DMS153 treated with DMSO at 0.1 percent for 48 hours (cell line): ENCODE data around the gene WNT8B.

Source experiments
- DNase-seq: peaks from one replicate; lab custom pipeline; 2025; ENCODE audit not compliant: unreplicated experiment; lab: John Stamatoyannopoulos, UW

The WNT8B gene

DNA sequence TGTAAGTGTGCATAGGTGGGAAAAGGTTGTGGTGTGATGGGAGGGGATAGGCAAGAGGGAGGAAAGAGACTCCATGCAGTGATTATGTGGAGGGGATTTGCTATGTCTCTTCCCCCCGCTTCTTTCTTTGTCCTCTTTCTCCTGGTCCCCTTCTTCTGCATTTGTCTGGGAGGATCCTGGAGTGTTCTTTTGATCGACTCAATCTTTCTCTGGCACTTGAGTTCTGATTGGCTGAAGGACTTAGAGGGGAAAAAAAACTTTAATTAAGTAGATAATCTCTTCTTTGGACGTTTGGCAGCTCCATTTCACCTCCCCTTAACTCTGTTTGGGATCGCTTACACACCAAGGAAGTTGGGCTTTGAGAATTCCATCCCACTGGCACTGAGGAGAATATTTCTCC lies at the start of gene WNT8B:
Gene WNT8B, plus strand, starts transcription at position 301 of the 400 bp plus-strand sequence. CDS start 160 bp downstream, outside the sequence.
- DNase-seq, result no peak

- DNase-seq, result no peak
Measured at GRCh38 chr10:100413173-100413572, 49.6 kb upstream of the WNT8B start.

- DNase-seq, result no peak
Measured at GRCh38 chr10:100419911-100420449, 42.8 kb upstream of the WNT8B start.

- no peak for DNase-seq
Measured at GRCh38 chr10:100427374-100427773, 35.4 kb upstream of the WNT8B start.

DNA sequence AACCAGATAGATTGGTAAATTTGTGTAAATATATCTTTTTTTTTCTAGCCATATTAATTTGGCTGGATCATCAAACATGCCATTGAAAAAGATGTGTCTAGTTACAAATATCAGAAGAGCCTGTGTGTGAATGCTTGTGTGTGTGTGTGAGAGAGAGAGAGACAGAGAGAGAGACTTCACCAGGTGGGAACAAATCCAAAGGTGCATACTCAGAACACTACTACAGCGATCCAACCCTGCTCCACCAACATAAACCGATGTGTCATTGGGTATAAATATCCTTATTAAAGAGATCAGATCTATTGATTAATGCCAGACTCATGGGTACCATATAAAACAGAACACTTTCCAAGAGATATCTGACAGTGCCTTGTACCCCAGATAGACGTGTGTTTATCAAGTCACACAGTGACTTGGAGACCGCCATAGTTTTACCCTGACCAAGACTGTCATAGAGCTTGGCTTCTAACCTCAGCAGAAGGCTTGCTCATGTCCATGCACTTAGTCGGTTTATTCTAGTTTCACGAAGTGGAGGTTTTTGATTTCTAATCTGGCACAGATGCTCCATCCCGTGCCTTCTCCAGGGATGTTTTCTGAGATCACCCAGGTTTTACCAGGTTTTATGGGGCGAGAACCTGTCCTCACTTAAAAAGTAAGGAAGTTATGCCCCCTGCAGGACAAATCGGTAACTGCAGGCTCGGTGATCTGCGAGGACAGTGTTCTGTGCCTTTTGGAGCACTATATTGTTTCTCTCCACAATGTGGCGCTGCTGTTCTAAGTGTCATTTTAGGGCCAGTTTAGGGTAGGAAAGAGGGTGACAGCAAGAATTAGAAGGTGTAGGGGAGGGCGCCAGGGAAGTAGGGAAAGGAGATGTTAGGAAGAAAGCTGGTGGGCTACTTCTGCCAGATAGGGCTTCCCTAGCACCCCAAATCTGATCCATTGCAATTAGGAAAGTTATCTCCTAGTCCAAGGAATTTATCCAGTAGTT lies 29.3 kb upstream of the WNT8B start:
- DNase-seq, result peak; percentile 94

- DNase-seq, result no peak
Measured at GRCh38 chr10:100436255-100436654, 26.6 kb upstream of the WNT8B start.

DNA sequence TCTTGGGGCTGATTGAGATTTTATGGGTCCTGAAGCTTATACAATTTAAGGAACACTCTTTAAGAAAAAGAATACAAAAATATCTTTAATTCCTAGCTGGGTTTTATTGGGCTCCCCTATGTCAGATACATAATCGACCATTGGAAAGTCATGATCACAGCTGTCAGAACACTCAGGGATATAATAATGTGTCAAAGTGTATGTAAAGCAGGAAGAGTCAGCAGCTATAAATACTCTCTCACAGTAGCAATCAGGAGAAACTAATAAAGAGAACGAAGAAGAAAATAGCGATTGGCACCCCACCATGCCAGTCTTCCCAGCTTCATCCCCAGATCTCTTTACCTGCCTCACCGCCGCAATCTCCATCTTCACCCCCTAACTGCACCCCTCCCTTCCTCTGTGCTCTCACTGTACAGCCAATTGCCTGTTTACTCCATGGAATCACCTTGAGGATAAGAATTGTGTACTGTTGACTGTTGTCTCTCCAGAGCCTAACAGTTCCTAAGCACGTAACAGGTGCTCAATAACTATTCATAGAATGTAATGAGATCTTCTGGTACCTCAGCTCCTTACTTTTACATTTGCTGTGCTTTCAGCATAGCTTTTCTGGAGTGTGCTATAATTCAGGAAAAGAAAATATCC lies 24.0 kb upstream of the WNT8B start:
- DNase-seq, result no peak

GRCh38 chr10:100442548-100442947 lies 20.3 kb upstream of the WNT8B start:
- DNase-seq, result no peak

- no peak for DNase-seq
Measured at GRCh38 chr10:100446130-100446761, 16.6 kb upstream of the WNT8B start.

DNA sequence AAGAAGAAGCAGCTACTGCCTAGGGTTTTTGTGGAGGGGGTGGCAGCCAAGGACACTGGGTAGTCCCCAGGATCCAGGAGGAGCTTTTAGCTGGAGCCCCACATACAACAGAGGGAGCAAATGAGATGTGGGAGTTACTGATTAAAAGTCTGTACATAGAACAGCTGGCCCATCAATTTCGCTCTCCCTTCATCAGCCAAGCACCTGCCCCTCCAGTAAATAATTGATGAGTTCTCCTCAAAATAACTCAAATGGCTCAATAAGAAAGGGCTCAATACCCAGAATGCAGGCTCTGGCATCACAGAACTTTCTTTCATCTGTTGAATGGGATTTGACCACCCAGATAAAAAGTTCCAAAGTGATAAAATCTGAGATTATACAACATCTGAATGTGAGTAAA lies 15.1 kb upstream of the WNT8B start:
- DNase-seq, result no peak

DNA sequence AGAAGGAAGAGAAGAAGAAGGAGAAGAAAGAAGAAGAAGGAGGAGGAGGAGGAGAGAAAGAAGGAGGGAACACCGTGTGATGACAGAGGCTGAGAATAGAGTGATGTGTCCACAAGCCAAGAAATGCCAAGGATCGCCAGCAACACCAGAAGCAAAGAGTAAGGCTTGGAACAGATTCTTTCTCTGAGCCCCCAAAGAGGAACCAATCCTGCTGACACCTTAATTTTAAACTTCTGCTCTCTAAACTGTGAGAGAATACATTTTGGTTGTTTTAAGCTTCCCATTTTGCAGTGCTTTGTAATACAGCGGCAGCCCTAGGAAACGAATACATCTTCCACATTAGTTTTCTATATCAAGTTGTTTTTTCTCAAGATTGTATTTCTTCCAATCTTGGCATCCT lies 13.9 kb upstream of the WNT8B start:
- no peak for DNase-seq

- no peak for DNase-seq
Measured at GRCh38 chr10:100468322-100468721, 5.5 kb downstream of the WNT8B start.

- DNase-seq, result no peak
Measured at GRCh38 chr10:100468978-100469377, 6.2 kb downstream of the WNT8B start.

DNA sequence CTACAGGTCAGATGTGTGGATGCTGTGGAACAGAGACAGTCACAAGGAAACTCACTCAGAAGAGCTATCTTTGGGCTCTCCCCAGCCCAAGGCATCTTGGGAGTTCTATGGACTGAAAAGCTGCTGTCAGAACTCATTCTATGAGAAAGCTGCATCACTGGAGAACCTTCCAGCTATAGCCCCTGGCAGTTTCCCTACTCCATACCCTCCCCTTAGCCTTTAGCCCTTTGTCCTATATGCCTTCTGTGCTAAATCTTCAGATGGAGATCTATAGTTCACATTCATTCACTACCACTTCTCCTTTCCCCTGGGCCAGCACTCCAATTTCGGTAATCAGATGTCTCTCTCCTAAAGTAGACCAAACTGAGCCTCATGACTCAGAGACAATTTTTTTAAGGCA lies 6.9 kb downstream of the WNT8B start:
- DNase-seq, result no peak

GRCh38 chr10:100470367-100470766 lies 7.6 kb downstream of the WNT8B start:
- no peak for DNase-seq

- DNase-seq, result no peak
Measured at GRCh38 chr10:100477970-100478369, 15.2 kb downstream of the WNT8B start.

GRCh38 chr10:100479037-100479436 lies 16.2 kb downstream of the WNT8B start:
- DNase-seq, result no peak

- no peak for DNase-seq
Measured at GRCh38 chr10:100480002-100480401, 17.2 kb downstream of the WNT8B start.

- peak; percentile 87 for DNase-seq
Measured at GRCh38 chr10:100481462-100482081, 18.8 kb downstream of the WNT8B start.

GRCh38 chr10:100482181-100482833 lies 19.5 kb downstream of the WNT8B start:
- DNase-seq, result peak; percentile 81

GRCh38 chr10:100482834-100483185 lies 20.0 kb downstream of the WNT8B start:
- DNase-seq, result no peak
